Lung (tissue), 12 donors: ENCODE results near the gene CAPS2. TPM values are rescaled to one million over a fixed set of nuclear protein-coding genes. Genes with fewer than 3 reads are reported as not detected.

Experiments
- ATAC-seq: fragments of 200-7000 bp; cut with Tn5 transposase; one replicate; pipeline ENCODE4 v1.9.1; 2020; ENCODE audit warnings: moderate number of reproducible peaks; ENCODE audit not compliant: insufficient read depth, low FRiP score
- DNase-seq, 3 donors: peaks; one replicate each; pipeline ENCODE4 v3.0.0-alpha.2; 2013 to 2017
- H3K27ac ChIP-seq, 2 donors: one replicate each; pipeline ENCODE4 v1.5.1; 2013; ENCODE audit warnings: mild to moderate bottlenecking in 2 of 2, moderate library complexity in 2 of 2, control low read depth in 1 of 2, inconsistent platforms in 1 of 2, low read depth in 1 of 2, low read length in 1 of 2
- H3K27me3 ChIP-seq, 3 donors: one replicate each; pipeline ENCODE4 v1.5.1; 2013; ENCODE audit warnings: low read length in 2 of 3; ENCODE audit not compliant: control insufficient read depth in 3 of 3, insufficient read depth in 3 of 3
- H3K36me3 ChIP-seq, 4 donors: one replicate each; pipeline ENCODE4 v1.5.1; 2013; ENCODE audit warnings: low read length in 4 of 4, mild to moderate bottlenecking in 1 of 4, moderate library complexity in 1 of 4; ENCODE audit not compliant: control insufficient read depth in 4 of 4, insufficient read depth in 4 of 4
- H3K4me1 ChIP-seq, 5 donors: one replicate each; pipeline ENCODE4 v1.5.1; 2013; ENCODE audit warnings: low read length in 5 of 5, mild to moderate bottlenecking in 2 of 5, moderate library complexity in 1 of 5; ENCODE audit not compliant: control insufficient read depth in 5 of 5, insufficient read depth in 5 of 5
- H3K4me3 ChIP-seq: one replicate; pipeline ENCODE4 v1.5.1; 2013; ENCODE audit warnings: mild to moderate bottlenecking, control low read depth, moderate library complexity
- H3K9ac ChIP-seq, 2 donors: one replicate each; pipeline ENCODE4 v1.5.1; 2013; ENCODE audit warnings: low read length in 2 of 2, control low read depth in 1 of 2; ENCODE audit not compliant: insufficient read depth in 1 of 2
- H3K9me3 ChIP-seq, 4 donors: one replicate each; pipeline ENCODE4 v1.5.1; 2013; ENCODE audit warnings: low read length in 3 of 4, mild to moderate bottlenecking in 1 of 4, moderate library complexity in 1 of 4; ENCODE audit not compliant: control insufficient read depth in 4 of 4, insufficient read depth in 3 of 4
- CTCF ChIP-seq: IDR thresholded peaks from 2 replicates; pipeline ENCODE4 v1.5.1; 2012; ENCODE audit warnings: mild to moderate bottlenecking; ENCODE audit errors: control extremely low read depth, extremely low read depth
- WGBS, 2 donors: extraction: QIAGEN DNeasy Blood & Tissue Kit; methylation state at CpG; one replicate each; pipeline ENCODE4 v1.1.7; 2013; 5-methylcytosine and 5-hydroxymethylcytosine counted together
- polyA plus RNA-seq, 2 donors: library from polyadenylated mRNA; stranded (reverse); fragments of 200-250 nt; gene quantifications; one replicate each; pipeline ENCODE4 v1.2.1, GENCODE V29; 2013
- total RNA-seq, 2 donors: library from RNA; depleted of rRNA in 1 of 2; stranded (reverse); fragments of >200 nt in 1 of 2; gene quantifications; one replicate each; pipeline ENCODE4 v1.2.1, GENCODE V29; 2014 to 2021
- donor health status: control.
- donor health status: control.
- donor health status: Bipolar disorder and iron deficiency.
- donor health status: healthy.
- donor health status: DM: yes; HTN: yes; CAD: no.

Gene CAPS2
- total and polyA plus RNA-seq, 4 donors: 2.5 to 11.9 (median 7.4) TPM

- no peak for TF ChIP-seq CTCF
- H3K4me3 ChIP-seq: no peak overlapping the region
These were observed 24.5 kb downstream of the CAPS2 start for GRCh38 chr12:75305412-75306332.

GRCh38 chr12:75302781-75303180, 27.3 kb downstream of the CAPS2 start:
- ATAC-seq (no peak), DNase-seq (no peak)
- Histone ChIP-seq H3K27me3 (no peaks in the 10 kb centered on the region), H3K27ac (no peak overlapping the region), H3K9ac (no peak overlapping the region), H3K4me1 (no peaks in the 10 kb centered on the region), H3K4me3 (no peak overlapping the region), H3K9me3 (peaks cover 0 to 4% (median 0%) of the 10 kb centered on the region in 4 donors), H3K36me3 (peaks cover 0 to 3% (median 0%) of the 10 kb centered on the region in 4 donors)
- TF ChIP-seq CTCF: no peak

More at GRCh38 chr12:75305412-75306332, 24.5 kb downstream of the CAPS2 start:
- no peak overlapping the region for H3K9ac ChIP-seq
- WGBS, 2 donors: 95 to 96% methylated on average over 56 of the region's 56 CpGs
- H3K27me3 ChIP-seq: no peaks in the 10 kb centered on the region
- no peaks in the 10 kb centered on the region for H3K4me1 ChIP-seq
- no peak overlapping the region for H3K27ac ChIP-seq
- peaks cover 0 to 3% (median 0%) of the 10 kb centered on the region in 4 donors for H3K36me3 ChIP-seq
- peaks cover 0 to 4% (median 0%) of the 10 kb centered on the region in 4 donors for H3K9me3 ChIP-seq
- DNase-seq (no peak), ATAC-seq (no peak)

GRCh38 chr12:75302225-75302624, 27.9 kb downstream of the CAPS2 start:
- H3K36me3 ChIP-seq: peaks cover 0 to 3% (median 0%) of the 10 kb centered on the region in 4 donors
- DNase-seq (no peak), ATAC-seq (no peak)
- H3K9me3 ChIP-seq: peaks cover 0 to 4% (median 0%) of the 10 kb centered on the region in 4 donors
- TF ChIP-seq CTCF: no peak
- no peaks in the 10 kb centered on the region for H3K4me1 ChIP-seq
- H3K27ac ChIP-seq: no peak overlapping the region
- WGBS, 2 donors: 94 to 96% methylated on average over 2 of the region's 2 CpGs
- no peak overlapping the region for H3K9ac ChIP-seq
- H3K4me3 ChIP-seq: no peak overlapping the region
- no peaks in the 10 kb centered on the region for H3K27me3 ChIP-seq
